Measurements from ENCODE around the gene UTP14A. TPM values are rescaled to one million over a fixed set of nuclear protein-coding genes. Genes with fewer than 3 reads are reported as not detected.
"Not testable (repeated sequence)": the region's sequence is repeated elsewhere in the genome, so short reads cannot be mapped to it uniquely, and the experiment has no call there.

UTP14A gene
- 10 to 100 TPM; 11.3 to 14.9 (median 12.2) TPM for total RNA-seq

- TF ChIP-seq POLR2AphosphoS5 (IDR thresholded peaks at IDR 0.05) = peak in 1 of 3 donors; percentile 15
- TF ChIP-seq POLR2A (IDR thresholded peaks at IDR 0.05) = no peak
- TF ChIP-seq EP300 (IDR thresholded peaks at IDR 0.05) = no peak
- TF ChIP-seq, protein P1, sequence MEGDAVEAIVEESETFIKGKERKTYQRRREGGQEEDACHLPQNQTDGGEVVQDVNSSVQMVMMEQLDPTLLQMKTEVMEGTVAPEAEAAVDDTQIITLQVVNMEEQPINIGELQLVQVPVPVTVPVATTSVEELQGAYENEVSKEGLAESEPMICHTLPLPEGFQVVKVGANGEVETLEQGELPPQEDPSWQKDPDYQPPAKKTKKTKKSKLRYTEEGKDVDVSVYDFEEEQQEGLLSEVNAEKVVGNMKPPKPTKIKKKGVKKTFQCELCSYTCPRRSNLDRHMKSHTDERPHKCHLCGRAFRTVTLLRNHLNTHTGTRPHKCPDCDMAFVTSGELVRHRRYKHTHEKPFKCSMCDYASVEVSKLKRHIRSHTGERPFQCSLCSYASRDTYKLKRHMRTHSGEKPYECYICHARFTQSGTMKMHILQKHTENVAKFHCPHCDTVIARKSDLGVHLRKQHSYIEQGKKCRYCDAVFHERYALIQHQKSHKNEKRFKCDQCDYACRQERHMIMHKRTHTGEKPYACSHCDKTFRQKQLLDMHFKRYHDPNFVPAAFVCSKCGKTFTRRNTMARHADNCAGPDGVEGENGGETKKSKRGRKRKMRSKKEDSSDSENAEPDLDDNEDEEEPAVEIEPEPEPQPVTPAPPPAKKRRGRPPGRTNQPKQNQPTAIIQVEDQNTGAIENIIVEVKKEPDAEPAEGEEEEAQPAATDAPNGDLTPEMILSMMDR (IDR thresholded peaks at IDR 0.05) = no peak
- Histone ChIP-seq H3K9me3 (no peaks in the 10 kb centered on the region), H3K27me3 (no peaks in the 10 kb centered on the region), H3K4me1 (peaks cover 9% of the 10 kb centered on the region), H3K4me3 (peak within 1 kb of the TSS; percentile 69), H3K27ac (peak within 1 kb of the TSS; percentile 74), H3K36me3 (peaks cover 16% of the 10 kb centered on the region)
- DNase-seq (ENCODE audit: low spot score in 2 of 2) = peak; percentile 87 to 90
- WGBS = 44% methylated on average over 52 of the region's 53 CpGs
Observed at GRCh38 chrX:129905787-129906580, at the start of gene UTP14A. Gene UTP14A (plus strand): TSS chrX:129906164. CDS start chrX:129906211, 47 bp downstream.

DNA sequence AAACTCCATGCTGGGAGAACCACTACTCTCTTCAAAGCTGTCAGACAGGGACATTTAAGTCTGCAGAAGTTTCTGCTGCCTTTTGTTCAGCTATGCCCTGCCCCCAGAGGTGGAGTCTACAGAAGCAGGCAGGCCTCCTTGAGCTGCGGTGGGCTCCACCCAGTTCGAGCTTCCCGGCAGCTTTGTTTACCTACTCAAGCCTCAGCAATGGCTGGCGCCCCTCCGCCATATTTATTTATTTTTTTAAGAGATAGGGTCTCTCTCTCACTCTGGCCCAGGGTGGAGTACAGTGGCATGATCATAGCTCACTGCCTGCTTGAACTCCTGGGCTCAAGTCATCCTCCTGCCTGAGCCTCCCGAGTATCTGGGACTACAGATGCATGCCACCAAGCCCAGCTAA is 46.8 kb upstream of the UTP14A start:
- WGBS = 66% methylated on average over 6 of the region's 6 CpGs
- not testable (repeated sequence) for H3K9me3 ChIP-seq; H3K4me3 ChIP-seq; DNase-seq (ENCODE audit: low spot score in 2 of 2); H3K36me3 ChIP-seq; H3K4me1 ChIP-seq; H3K27ac ChIP-seq; H3K27me3 ChIP-seq

- H3K4me1 ChIP-seq; H3K36me3 ChIP-seq; DNase-seq (ENCODE audit: low spot score in 2 of 2); H3K9me3 ChIP-seq; H3K27me3 ChIP-seq; H3K4me3 ChIP-seq; H3K27ac ChIP-seq: not testable (repeated sequence)
- WGBS = 57% methylated on average over 3 of the region's 3 CpGs
Observed at GRCh38 chrX:129866321-129866720, 39.6 kb upstream of the UTP14A start.

- Histone ChIP-seq H3K36me3 (no peaks in the 10 kb centered on the region), H3K4me1 (no peaks in the 10 kb centered on the region), H3K9me3 (no peaks in the 10 kb centered on the region), H3K27ac (no peak overlapping the region), H3K27me3 (no peaks in the 10 kb centered on the region), H3K4me3 (no peak overlapping the region)
- no peak for DNase-seq (ENCODE audit: low spot score in 2 of 2)
- 77% methylated on average over 2 of the region's 2 CpGs for WGBS
- no peak for TF ChIP-seq EP300 (IDR thresholded peaks at IDR 0.05)
Observed at GRCh38 chrX:129872524-129872923, 33.4 kb upstream of the UTP14A start.

DNA sequence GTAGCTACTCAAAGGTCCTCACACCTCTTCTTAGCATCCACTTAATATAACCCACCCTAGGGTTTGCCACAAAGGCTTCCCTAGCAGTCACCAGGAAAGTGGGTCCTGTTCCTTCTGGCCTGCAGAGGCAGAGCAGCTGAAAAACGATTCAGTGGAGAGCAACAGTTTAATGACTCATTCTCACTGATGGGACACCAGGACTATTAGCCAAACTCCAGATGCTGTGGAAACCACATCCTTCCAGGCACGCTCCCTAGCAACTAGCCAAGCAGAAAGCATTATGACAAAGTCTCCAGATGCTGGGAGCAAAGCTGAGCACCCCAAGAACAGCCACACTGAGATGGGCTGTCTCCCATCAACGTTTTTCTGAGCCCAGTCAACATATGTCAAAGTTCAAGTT is 30.3 kb upstream of the UTP14A start:
- no peaks in the 10 kb centered on the region for H3K27me3 ChIP-seq
- H3K36me3 ChIP-seq = no peaks in the 10 kb centered on the region
- H3K4me3 ChIP-seq = no peak overlapping the region
- H3K4me1 ChIP-seq = no peaks in the 10 kb centered on the region
- 29% methylated on average over 3 of the region's 3 CpGs for WGBS
- H3K9me3 ChIP-seq = no peaks in the 10 kb centered on the region
- TF ChIP-seq, protein P1 (IDR thresholded peaks at IDR 0.05) = no peak
- TF ChIP-seq POLR2A (IDR thresholded peaks at IDR 0.05) (no peak), POLR2AphosphoS5 (IDR thresholded peaks at IDR 0.05) (no peak), EP300 (IDR thresholded peaks at IDR 0.05) (no peak)
- H3K27ac ChIP-seq = no peak overlapping the region
- no peak for DNase-seq (ENCODE audit: low spot score in 2 of 2)

- DNase-seq (ENCODE audit: low spot score in 2 of 2) = no peak
- TF ChIP-seq POLR2A (IDR thresholded peaks at IDR 0.05) = no peak
- TF ChIP-seq, protein P1 (IDR thresholded peaks at IDR 0.05) = no peak
- no peak for TF ChIP-seq EP300 (IDR thresholded peaks at IDR 0.05)
- no peak for TF ChIP-seq POLR2AphosphoS5 (IDR thresholded peaks at IDR 0.05)
Observed at GRCh38 chrX:129876771-129877305, 29.1 kb upstream of the UTP14A start.

More at GRCh38 chrX:129876771-129877305, 29.1 kb upstream of the UTP14A start:
- no peak overlapping the region for H3K4me3 ChIP-seq
- no peaks in the 10 kb centered on the region for H3K9me3 ChIP-seq
- H3K4me1 ChIP-seq = no peaks in the 10 kb centered on the region
- H3K27ac ChIP-seq = no peak overlapping the region
- no peaks in the 10 kb centered on the region for H3K27me3 ChIP-seq
- no CpG with 5 or more reads among the region's 4 CpGs for WGBS
- H3K36me3 ChIP-seq = no peaks in the 10 kb centered on the region
